Measurements from ENCODE around the gene ELMO1. TPM values are rescaled to one million over a fixed set of nuclear protein-coding genes. Genes with fewer than 3 reads are reported as not detected.
A peak's percentile ranks its signal among the peaks of the same experiment; 100 is the strongest.

The ELMO1 gene
- total and polyA plus RNA-seq, 2 of the 13 experiments (the other 11 are each of a cell fraction or from before 2014, with no cell fraction given) = 0.11 to 0.17 TPM

DNA sequence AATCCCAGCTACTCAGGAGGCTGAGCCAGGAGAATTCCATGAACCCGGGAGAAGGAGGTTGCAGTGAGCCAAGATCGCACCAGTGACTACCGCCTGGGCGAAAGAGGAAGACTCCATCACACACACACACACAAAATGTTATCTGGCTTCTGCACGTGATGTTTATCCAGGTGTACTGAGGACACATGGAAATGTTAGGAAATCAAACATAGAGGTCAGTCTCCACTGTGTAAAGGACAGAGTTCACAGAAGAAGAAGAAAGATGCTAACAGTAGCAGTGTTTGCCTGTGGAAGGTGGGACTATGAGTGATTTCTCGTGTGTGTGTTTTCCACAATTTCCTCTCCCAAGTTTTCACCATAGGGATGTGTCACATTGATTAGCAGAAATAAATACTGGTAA is 256.9 kb downstream of the ELMO1 start (continued):
- TF ChIP-seq, protein P1, sequence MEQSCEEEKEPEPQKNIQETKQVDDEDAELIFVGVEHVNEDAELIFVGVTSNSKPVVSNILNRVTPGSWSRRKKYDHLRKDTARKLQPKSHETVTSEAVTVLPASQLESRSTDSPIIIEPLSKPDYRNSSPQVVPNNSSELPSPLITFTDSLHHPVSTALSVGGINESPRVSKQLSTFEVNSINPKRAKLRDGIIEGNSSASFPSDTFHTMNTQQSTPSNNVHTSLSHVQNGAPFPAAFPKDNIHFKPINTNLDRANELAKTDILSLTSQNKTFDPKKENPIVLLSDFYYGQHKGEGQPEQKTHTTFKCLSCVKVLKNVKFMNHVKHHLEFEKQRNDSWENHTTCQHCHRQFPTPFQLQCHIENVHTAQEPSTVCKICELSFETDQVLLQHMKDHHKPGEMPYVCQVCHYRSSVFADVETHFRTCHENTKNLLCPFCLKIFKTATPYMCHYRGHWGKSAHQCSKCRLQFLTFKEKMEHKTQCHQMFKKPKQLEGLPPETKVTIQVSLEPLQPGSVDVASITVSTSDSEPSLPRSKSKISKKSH (CRISPR knock-in tag; IDR thresholded peaks at IDR 0.05; ENCODE audit: borderline replicate concordance) = no peak
- TF ChIP-seq MXI1 (IDR thresholded peaks at IDR 0.05; ENCODE audit: borderline replicate concordance, low read depth, low read length) = no peak
- TF ChIP-seq ZNF546 (CRISPR knock-in tag; conservative IDR thresholded peaks at IDR 0.05) = 0 out of 2 replicates have a peak, but pooled peaks have one; percentile 40
- peak; percentile 95 for TF ChIP-seq REPIN1 (CRISPR knock-in tag; IDR thresholded peaks at IDR 0.05; ENCODE audit: borderline replicate concordance, low read depth)
- no peak for TF ChIP-seq SOX6 (IDR thresholded peaks at IDR 0.05)
- TF ChIP-seq SOX6 (CRISPR knock-in tag; IDR thresholded peaks at IDR 0.05) = peak; percentile 96
- TF ChIP-seq ZNF44 (CRISPR knock-in tag; IDR thresholded peaks at IDR 0.05) = no peak
- no peak for TF ChIP-seq ZNF263 (CRISPR knock-in tag; IDR thresholded peaks at IDR 0.05)
- TF ChIP-seq ZNF550 (CRISPR knock-in tag; IDR thresholded peaks at IDR 0.05; ENCODE audit: borderline replicate concordance) = no peak
- no peak for TF ChIP-seq JARID2 (CRISPR knock-in tag; IDR thresholded peaks at IDR 0.05; ENCODE audit: insufficient replicate concordance)
- no peak for TF ChIP-seq GABPB1 (CRISPR knock-in tag; IDR thresholded peaks at IDR 0.05)
- TF ChIP-seq SSRP1 (CRISPR knock-in tag; IDR thresholded peaks at IDR 0.05) = 0 out of 2 replicates have a peak, but pooled peaks have one; percentile 68
- TF ChIP-seq MTF1 (CRISPR knock-in tag; IDR thresholded peaks at IDR 0.05) = no peak
- TF ChIP-seq NFKB2 (CRISPR knock-in tag; IDR thresholded peaks at IDR 0.05; ENCODE audit: borderline replicate concordance) = no peak
- no peak for TF ChIP-seq RFX1 (IDR thresholded peaks at IDR 0.05)
- TF ChIP-seq PHF8 (CRISPR knock-in tag; IDR thresholded peaks at IDR 0.05) = no peak
- TF ChIP-seq, protein P2, sequence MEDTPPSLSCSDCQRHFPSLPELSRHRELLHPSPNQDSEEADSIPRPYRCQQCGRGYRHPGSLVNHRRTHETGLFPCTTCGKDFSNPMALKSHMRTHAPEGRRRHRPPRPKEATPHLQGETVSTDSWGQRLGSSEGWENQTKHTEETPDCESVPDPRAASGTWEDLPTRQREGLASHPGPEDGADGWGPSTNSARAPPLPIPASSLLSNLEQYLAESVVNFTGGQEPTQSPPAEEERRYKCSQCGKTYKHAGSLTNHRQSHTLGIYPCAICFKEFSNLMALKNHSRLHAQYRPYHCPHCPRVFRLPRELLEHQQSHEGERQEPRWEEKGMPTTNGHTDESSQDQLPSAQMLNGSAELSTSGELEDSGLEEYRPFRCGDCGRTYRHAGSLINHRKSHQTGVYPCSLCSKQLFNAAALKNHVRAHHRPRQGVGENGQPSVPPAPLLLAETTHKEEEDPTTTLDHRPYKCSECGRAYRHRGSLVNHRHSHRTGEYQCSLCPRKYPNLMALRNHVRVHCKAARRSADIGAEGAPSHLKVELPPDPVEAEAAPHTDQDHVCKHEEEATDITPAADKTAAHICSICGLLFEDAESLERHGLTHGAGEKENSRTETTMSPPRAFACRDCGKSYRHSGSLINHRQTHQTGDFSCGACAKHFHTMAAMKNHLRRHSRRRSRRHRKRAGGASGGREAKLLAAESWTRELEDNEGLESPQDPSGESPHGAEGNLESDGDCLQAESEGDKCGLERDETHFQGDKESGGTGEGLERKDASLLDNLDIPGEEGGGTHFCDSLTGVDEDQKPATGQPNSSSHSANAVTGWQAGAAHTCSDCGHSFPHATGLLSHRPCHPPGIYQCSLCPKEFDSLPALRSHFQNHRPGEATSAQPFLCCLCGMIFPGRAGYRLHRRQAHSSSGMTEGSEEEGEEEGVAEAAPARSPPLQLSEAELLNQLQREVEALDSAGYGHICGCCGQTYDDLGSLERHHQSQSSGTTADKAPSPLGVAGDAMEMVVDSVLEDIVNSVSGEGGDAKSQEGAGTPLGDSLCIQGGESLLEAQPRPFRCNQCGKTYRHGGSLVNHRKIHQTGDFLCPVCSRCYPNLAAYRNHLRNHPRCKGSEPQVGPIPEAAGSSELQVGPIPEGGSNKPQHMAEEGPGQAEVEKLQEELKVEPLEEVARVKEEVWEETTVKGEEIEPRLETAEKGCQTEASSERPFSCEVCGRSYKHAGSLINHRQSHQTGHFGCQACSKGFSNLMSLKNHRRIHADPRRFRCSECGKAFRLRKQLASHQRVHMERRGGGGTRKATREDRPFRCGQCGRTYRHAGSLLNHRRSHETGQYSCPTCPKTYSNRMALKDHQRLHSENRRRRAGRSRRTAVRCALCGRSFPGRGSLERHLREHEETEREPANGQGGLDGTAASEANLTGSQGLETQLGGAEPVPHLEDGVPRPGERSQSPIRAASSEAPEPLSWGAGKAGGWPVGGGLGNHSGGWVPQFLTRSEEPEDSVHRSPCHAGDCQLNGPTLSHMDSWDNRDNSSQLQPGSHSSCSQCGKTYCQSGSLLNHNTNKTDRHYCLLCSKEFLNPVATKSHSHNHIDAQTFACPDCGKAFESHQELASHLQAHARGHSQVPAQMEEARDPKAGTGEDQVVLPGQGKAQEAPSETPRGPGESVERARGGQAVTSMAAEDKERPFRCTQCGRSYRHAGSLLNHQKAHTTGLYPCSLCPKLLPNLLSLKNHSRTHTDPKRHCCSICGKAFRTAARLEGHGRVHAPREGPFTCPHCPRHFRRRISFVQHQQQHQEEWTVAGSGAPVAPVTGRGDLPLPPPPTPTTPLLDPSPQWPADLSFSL (CRISPR knock-in tag; IDR thresholded peaks at IDR 0.05) = peak; percentile 90
- peak; percentile 55 for TF ChIP-seq ZNF18 (CRISPR knock-in tag; IDR thresholded peaks at IDR 0.05; ENCODE audit: insufficient replicate concordance)
- TF ChIP-seq FOXC1 (CRISPR knock-in tag; IDR thresholded peaks at IDR 0.05; ENCODE audit: borderline replicate concordance) = no peak
- peak; percentile 94 for TF ChIP-seq MEF2D (CRISPR knock-in tag; IDR thresholded peaks at IDR 0.05)
- TF ChIP-seq, protein P3, sequence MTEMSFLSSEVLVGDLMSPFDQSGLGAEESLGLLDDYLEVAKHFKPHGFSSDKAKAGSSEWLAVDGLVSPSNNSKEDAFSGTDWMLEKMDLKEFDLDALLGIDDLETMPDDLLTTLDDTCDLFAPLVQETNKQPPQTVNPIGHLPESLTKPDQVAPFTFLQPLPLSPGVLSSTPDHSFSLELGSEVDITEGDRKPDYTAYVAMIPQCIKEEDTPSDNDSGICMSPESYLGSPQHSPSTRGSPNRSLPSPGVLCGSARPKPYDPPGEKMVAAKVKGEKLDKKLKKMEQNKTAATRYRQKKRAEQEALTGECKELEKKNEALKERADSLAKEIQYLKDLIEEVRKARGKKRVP (CRISPR knock-in tag; IDR thresholded peaks at IDR 0.05) = no peak

Data from HepG2 (cell line).